HG02852 (cell line): Measurements from ENCODE around the gene CPVL.

Source experiments
- ATAC-seq: cut with Tn5 transposase; IDR thresholded peaks from one replicate; pipeline ENCODE4 v1.9.1; 2021; ENCODE audit warnings: mild to moderate bottlenecking, moderate library complexity; ENCODE audit not compliant: unreplicated experiment

Gene CPVL

DNA sequence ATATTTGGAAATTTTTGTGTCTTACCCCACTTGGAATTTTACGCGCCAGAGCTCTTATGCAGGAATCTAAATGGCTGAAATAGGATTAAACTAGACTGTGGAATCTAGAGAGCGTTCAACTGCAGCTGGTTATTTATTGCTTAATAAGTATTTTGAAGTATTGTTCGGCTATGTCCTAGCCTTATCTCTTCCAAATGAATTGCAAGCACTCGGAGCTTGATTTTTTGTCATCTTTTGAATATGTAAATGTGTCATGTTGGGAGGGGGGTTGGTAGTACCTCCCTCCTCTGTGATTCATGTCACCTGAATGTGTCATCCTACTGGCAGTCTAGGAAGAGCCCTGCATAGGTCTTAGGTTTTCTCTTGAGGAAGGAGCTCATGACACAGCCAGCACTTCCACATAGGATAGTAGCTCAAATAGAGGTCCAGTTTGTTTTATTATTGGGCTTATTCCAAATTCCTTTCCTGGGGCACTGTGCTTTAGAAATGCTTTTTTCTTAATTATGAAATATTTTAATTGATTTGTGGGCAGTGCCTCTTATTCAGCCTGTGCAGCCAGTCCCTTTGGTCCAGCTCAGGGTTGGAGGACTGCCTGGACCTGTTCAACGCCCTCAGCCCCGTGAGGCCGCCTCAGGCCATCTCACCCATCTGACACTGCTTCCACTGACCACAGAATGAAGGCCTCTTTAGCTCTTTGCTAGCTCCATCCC lies 165.7 kb downstream of the CPVL start:
- ATAC-seq: no peak

DNA sequence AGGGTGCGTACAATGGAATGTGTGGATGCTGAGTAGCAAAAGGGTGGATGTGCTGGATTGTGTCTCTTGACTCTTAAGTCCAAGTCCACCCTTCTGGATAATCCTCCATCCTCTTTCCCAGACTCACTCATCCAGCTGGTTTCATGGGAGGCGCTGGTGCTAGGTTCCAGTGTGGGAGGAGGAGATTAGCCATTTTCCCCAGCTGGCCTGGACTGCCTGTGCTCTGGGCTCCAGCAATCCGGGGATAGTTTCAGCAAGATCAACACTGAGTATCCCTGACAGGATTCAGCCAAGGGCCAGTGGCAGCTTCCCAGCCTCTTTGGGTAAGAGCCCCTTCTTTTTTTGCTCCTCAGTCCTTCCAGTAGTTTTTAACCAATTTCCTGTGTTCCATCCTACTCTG lies 166.6 kb downstream of the CPVL start:
- no peak for ATAC-seq

DNA sequence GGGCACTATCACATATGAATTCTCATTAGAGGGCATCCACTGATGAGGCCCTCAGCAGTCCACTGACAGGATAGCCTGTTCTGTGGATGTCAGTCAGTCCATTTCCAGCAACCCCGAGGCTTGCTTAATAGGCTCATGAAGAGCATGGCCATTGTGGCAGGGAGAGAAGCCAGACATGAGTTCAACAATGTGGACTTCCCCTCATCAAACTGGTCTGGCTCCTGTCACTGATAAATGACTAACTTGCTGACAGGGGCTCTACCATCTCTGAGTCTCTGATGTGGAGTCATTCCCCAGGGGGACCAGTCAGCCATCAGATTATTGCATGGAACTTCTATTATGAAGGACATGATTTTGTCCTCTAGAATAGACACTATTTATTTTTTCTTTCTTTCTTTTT lies 168.5 kb downstream of the CPVL start:
- ATAC-seq: no peak

DNA sequence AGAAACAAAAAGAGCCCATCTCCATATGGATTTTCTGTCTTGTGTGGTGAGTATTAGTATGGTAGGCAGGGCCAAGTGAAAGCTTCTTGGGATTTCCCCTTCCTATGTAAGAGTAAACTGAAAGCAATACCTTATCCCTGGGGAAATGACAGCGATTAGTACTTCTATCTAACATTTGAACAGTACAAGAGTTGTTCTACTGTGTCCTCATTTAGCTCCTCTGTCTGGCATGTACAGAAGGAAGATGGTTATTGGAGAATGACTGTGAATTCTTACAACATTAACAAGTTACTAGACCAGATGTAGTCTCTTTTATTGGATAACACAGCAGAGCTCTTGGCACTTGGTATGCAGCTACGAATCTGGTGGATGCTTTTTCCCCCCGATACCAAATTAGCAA lies 170.3 kb downstream of the CPVL start:
- no peak for ATAC-seq

DNA sequence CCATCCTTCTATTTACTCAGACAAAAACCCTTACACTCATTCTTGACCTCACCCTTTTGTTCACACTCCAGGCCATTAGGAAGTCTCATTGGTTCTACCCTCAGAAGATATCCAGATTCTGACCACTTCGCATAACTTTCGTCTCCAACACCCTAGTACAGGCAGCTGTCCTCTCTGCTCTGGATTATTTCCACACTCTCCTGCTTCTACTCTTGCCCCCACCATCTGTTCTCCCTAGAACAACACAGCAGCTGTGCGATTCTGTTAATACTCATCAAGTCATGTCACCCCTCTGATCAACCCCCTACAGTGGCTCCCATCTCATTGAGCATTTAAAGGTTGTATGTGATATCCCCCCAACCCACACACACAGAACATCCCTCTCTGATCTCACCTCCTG lies 172.7 kb downstream of the CPVL start:
- ATAC-seq: no peak

DNA sequence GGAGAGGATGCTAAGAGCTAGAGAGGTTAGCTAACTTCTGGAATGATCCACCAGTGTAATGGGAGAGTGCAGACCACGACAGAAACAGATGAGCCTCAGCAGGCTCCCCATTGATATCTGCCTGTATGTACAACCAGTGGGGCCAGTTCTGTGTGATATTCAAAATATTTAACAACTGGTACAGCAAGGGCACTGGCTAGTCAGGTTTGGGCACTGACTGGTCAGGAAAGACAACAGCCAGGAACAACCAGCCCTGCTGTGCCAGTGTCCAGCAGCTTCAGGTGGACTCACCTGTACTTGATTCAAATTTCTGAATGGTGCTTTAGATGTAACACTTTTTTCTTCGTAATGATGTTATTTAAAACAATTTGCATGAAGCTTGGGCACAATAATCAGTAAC lies 182.3 kb downstream of the CPVL start:
- ATAC-seq: no peak

DNA sequence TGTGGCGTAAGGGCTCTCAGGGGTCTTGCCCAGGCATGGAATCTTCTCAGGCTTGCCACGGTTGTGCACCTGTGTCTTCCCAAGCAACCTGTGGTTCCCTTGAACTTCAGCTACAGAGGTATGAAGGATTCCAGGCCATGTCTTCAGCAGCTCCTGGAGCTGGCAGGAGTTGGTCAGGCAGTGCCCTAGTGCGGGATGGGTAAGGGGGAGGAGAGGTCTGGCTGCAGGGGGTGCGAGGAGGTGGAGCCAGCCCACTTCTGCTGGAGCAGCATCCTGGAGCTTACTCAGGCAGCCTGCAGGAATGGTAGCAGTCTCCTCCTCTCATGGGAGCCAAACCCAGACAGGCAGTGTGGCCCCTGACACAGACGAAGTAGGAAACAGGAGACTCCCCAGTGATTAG lies 184.4 kb downstream of the CPVL start:
- ATAC-seq: no peak

DNA sequence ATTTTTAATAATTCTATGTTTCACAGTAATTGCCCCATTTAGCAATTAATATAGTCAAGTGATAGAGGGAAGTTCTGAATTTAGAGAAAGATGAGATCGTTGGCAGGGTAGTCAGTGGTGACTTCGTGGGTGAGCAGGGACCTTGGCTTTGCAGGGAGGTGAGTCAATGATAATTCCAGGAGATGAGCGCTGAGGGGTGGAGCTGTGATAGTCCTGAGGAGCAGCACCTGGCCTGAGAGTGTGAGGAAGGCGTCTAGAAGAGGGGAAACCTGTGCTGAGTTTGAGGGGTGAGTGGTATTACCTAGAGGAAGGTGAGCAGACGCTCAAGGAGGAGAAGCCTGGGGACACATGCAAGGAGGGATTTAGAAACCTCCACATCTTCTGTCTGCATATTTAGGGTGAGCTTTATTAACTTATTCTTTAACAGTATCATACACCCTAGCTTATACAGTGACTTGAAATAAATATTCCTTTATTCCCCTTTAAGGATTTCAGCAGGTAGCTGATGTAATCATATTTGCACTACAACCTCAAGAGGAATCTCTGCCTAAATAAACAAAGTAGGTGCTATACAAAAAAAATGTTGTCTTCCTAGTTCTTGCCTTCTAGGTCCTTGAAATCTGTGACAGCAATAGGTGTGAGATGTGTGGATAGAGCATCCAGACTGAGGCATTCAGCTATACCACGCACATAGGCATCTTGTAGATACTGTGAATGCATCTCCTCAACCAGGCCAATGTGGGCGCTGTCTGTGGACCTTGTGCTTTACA lies 186.1 kb downstream of the CPVL start:
- ATAC-seq: no peak

DNA sequence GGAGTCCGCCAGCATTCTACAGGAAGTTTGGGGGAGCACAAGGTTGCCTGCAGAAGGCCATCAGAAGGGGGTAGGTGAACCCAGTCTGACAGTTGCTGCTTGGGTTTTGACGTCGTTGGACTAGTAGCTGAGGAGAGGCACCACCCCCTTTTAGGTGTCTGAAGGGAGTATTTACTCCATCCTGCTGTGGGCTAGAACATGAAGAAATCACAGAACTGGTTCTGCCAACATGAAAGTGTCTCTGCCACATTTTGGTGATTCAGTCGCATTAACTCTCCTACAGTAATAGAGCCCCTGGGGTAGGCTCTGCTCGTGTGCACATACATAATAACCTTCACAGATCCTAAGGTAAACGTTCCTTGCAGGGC lies 187.4 kb downstream of the CPVL start:
- no peak for ATAC-seq

DNA sequence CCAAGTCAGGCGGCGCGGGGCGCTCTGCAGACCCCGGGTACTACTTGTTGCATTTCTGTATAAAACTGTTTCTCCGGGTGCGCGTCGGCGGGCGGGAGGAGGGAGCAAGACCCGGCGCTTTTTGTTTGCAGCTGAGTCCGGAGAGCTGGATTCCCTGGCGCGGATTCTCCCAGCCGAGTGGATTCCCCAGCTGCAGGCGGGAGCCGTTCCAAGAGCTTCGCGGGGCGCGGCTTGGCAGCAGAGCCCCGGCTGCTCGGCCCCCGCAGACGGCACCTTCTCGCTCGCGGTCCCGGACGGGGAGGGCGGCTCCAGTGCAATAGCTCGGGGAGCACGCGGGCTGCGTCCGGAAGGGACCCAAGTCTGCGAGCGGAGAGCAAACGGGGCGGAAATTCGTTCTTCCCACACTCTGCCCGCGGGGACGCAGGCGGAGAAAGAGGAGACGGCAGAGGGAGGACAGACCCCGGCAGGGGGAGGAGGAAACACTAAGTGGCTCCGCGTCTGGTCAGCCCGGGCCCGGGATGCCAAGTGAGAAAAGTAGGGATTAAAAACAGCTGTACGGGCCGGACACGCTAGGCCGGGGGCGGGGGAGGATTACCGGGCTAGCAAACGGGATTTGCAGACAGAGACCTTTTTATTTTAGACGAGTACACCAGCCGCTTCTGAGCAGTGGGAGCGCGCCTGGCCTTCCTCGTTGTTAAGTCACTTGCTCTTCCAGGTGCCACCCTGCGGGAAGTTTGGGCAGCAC lies 187.9 kb downstream of the CPVL start, which contains the start of gene TRIL:
TRIL (minus strand) TSS at position 96 of the 745 bp plus-strand sequence. CDS start 284 bp downstream, outside the sequence.
- no peak for ATAC-seq

DNA sequence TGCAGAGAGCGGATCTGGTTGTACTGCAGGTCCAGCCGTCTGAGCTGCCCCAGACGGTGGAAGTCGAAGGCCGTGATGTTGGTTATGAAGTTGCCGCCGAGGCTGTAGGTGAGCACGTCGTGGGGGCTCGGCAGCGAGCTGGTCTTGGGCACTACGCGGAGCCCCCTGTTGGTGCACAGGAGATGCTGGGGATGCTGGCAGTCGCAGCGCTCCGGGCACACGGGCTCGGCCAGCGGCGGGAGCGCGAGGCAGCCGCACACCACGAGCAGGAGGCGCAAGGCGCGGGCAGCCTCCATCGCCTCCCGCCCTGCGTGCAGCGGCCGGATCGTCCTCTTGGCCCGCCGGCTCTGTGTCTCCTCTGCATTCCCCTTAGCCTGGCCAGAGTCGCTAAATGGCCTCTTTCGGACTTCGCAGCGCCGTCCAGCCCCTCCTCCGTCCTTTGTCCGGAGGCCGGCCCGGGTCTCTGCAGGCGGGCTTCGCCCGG lies 188.5 kb downstream of the CPVL start:
- no peak for ATAC-seq

DNA sequence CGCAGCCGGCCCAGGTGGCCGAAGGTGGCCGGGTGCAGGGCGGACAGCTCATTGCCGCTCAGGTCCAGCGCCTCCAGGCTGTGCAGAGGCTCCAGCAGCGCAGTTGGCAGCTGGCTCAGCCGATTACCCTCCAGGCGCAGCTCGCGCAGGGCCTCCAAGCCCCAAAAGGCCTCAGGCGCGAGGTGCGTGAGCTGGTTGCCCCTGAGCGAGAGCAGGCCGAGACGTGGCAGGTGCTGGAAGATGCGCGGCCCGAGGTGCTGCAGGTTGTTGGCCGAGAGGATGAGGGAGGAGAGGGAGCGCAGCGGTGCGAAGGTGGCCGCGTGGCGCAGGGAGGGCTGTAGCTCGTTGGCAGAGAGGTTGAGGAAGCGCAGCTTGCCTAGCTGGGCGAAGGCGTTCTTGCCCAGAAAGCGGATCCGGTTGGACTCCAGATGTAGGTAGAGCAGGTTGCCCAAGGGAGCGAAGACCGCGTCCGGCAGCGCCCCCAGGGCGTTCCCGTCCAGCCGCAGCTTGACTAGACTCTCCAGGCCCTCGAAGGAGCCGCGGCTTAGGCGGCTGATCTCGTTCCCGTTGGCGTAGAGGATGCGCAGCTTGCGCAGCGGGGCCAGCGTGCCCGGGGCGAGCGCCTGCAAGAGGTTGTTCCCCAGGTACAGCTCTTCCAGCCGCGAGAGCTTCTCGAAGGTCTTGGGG lies 189.1 kb downstream of the CPVL start:
- ATAC-seq: no peak

DNA sequence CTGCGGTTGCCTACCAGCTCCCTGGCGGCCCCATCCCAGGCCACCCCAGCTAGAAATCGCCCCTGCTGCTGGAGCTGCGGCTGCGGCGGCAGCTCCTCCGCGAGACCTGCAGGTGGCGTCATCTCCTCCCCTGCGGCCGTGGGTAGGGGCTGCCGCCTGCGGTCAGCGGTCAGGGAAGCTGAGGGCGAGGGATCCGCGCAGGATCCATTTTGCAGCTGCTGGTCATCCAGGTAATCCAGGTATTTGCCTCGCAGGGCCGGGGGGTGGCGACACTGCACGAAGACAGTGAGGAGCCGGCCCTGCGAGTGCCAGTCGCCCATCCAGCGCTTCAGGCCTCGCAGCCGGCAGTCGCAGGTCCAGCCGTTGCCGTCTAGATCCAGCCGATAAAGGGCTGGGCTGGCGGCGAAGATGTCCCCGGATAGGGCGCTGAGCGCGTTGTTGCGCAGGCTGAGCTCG lies 189.7 kb downstream of the CPVL start:
- ATAC-seq: no peak

DNA sequence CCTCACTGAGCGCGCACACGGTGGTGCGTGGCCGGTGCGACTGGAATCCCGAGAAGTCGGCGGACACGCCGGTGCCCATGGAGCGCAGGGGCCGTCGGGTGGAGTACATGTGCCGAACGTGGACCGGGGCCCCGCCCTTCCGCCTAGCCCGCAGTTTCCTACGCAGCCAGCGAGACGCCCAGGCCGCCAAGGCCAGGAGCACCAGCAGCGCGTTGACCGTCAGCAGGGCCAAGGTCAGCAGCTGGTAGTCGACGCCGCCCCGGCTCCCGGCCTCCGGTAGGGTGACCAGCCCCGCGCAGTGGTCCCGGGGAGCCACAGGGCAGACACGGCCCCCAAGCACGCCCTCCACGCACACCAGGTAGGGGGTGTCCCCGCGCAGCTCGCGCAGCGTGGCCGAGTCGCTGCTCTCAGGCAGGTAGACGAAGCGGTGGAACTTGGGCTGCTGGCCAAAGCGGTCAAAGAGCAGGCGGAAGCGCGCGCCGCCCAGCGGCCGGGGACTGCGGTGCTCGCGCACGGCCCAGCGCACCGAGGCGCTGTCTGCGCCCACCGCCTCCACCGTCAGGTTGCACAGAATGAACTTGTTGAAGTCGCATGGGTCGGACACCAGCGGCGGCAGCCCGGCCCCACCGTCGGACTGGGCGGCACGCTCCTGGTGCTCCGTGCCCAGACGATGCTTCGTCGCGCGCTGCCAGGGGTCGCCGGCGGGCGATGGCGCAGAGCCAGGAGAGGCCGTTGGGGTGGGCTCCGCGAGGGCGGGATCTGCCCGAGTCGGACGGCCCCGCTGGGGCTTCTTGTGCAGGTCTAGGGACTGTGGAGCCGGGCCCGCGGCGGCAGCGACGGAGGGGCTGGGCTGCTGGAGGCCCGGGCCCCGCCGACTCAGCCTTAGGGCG lies 190.4 kb downstream of the CPVL start:
- ATAC-seq: no peak

DNA sequence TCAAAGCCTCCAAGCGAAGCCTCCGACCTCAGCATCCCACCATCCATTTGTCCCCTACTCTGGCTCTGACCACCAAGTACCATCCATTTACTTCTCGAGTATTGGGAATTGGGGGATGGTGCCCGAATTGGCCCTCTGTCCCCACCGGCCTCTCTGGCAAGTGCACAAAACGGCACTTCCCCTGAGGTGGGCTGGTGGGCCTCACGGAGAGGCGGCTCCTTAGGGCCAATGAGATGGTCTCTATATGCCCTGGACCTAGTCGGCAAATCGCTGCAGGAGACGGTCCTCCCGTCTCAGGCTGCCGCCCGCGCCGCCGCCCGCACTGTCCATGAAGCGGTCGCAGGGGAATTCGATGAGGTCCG lies 191.0 kb downstream of the CPVL start:
- no peak for ATAC-seq

DNA sequence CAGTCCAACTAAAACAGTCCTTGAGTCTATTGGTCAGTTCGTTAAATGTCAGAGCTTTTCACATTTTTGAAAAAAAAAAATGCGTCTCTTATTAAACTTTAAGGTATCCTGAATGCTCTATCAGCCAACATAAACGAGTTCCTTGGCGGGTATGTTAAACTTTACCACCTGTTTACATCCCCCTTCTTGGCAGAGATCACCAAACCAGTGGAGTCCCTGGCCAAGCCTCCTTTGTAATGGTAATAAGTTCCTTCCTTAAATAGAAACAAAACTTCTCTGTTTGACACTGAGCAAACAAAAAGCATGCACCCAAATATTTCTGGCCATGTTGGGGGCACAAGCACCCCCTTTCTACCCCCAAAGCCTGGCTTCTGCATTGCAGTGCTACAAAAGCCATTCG lies 191.4 kb downstream of the CPVL start:
- no peak for ATAC-seq

DNA sequence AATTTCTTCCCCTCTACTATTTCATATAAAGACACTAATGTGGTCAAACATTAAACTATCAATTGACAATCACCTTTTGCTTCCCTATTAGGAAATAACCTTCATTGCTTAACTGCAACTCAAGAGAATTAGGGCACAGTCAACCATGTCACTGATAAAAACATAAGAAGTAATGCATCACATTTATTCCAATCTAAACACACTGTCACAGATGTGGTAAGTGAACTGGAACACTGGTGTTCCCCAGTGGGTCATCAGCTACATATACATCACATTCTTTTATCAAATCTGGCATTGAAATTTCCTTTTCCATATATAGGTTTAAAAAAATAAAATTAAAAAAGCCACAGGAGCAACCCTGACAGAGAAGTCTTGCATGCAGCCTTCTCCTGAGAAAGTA lies 191.9 kb downstream of the CPVL start:
- no peak for ATAC-seq

DNA sequence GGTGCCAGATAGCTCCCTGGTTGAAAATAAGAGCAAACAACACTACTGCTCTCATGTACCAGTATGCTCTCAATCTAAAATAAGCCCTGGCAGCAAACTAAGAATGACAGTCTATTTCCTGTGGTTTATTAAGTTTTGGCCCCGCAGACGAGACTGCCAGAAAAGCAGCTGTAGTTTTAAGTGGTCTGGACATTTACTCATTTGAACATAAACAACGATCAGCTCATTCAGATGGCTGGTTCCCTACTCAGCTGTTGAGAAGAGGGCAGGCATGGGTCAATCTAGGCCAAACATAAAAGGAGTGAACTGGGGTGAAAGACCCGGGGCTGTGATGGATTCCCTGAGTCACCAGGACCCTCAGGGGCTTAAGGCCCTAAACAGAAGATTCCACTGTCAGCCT lies 192.7 kb downstream of the CPVL start:
- no peak for ATAC-seq
